Fibroblast of the conjunctiva (primary cell): Measurements from ENCODE around the gene SORT1.
A peak's percentile ranks its signal among the peaks of the same experiment; 100 is the strongest.
"Not testable (repeated sequence)": the region's sequence is repeated elsewhere in the genome, so short reads cannot be mapped to it uniquely, and the experiment has no call there.

Source experiments
- DNase-seq: peaks from one replicate; pipeline ENCODE4 v3.0.0-alpha.2; 2010; ENCODE audit warnings: low read depth

The SORT1 gene

DNA sequence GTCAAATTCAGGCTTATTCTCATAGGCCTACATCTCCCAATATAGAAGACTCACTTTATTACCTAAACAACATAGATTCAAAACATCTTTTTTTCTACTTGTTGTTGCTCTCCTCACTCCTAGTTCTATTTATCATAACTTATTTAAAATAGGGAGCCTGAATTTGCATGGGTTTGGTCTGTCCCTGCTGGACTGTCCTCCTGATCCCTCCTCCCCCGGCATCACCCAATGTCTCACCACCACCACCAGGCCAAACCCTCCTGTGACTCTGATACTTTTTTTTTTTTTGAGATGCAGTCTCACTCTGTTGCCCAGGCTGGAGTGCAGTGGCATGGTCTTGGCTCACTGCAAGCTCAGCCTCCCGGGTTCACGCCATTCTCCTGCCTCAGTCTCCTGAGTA is 59.1 kb downstream of the SORT1 start:
- DNase-seq: no peak

DNA sequence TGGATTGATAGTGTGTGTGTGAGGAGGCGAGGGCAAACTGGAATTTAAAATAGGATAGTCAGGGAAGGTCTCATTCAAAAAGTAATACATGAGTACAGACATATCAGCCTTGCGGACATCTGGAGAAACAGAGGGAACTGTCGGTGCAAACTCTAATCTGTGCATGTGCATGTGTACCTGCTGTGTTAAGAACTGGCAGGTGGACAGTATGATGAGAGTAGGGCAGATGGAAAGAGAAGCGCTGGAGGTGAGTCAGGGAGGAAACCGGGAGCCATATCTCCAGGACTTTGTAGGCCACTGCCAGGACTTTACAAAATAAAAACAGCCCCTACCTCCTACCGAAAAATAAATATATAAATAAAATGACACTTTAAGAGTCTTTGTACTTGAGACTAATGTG is 59.6 kb downstream of the SORT1 start:
- no peak for DNase-seq

DNA sequence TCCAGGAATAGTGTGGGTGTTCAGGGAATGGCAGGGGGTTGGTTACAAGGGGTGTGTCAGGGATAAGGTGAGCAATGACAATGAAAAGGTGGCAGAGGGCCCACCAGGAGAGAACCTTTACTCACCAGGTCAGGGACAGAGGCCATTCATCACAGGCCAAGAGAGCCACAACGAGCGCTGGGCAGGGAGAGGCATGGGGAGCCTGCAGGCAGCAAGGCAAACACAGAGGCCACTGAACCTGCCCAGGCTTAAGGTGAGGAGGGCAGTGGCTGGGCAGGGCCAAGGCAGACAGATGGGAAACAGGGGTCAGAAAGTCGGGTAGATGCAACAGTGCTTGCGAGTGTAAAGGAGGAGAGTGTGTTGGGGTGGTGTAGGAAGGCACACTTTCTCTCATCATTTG is 62.6 kb downstream of the SORT1 start:
- DNase-seq: no peak

DNA sequence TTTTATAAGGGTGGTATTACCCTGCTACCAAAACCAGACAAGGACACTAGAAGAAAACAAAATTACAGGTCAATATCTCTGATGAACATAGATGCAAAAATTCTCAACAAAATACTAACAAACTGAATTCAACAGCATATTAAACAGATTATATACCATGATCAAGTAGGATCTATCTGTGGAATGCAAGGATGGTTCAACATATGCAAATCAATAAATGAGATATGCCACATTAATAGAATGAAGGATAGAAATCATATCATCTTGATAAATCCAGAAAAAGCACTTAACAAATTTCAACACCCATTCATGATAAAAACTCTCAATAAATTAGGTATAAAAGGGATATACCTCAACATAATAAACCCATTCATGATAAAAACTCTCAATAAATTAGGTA is 66.6 kb downstream of the SORT1 start:
- DNase-seq: no peak

DNA sequence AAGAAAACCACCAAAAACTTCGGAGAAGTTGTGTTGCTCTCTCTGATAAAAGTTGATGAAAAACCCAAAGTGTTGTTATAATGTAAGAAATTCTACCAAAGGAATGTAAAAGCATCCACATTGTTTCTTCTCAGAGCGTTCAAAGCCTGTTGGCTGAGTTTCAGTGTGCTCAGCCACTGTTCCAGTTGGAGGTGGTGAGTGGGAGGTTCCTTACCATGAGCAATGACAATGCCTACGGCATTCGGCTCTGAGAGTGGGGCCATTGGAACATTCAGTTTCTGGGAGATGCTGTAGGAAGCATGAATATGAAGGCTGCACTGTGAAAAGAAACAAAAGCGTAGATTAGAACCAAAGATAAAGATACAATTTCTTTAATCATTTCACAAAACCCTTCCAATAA is 70.4 kb downstream of the SORT1 start:
- DNase-seq: no peak

DNA sequence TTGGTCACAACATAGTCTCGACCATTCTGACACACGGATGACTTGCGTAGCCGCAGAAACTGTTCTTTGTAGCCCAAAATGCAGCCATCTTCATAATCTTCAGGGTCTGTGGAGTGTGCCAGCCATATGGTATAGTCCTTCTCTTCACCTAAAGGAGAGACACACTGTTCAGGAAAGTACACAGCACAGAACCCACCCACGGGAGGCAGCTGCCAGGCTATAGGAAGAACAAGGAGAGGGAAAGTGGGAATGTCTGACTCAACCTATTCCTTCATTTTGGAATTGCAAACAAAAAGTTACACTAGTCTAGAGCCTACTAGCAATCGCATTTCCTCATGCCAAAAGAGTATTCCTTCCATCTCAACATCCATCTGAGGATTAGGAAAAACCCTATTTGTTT is 74.7 kb downstream of the SORT1 start:
- DNase-seq: no peak

DNA sequence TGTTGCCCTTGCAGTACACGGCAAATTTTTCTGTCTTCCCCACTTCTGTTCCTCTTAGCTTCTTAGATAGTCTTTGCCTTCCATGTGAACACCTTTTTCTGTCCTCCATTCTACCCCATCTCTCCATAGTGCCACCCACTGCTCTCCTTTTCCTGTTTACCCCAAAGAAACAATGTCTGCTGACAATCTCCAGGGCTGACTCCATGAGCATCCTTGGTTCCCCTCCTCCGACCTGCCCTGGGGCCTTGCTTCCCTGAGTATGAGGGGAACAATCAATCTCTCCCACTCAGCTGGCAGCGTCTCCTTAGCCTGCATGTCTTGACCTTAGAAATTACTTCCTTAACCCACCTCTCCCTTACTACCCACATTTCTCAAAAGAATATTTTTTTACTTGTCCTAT is 78.6 kb downstream of the SORT1 start:
- no peak for DNase-seq

DNA sequence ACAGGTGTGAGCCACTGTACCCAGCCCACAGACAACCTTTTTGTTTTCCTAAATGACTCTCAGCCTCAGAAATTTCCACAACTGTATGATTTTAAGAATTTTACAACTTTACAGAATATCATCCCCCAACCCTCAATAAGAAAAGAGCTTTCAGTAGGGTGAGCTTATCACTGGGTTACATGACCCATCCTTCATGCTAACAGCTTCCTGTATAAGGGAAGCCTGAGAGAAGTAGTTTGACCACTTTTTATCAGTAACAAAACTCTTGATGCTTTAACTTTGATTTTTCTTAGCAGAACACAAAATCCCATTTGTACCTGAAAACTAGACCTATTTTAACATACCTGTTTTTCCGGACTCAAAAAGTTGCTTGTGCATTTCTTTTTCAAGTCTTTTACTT is 81.2 kb downstream of the SORT1 start:
- DNase-seq: no peak

DNA sequence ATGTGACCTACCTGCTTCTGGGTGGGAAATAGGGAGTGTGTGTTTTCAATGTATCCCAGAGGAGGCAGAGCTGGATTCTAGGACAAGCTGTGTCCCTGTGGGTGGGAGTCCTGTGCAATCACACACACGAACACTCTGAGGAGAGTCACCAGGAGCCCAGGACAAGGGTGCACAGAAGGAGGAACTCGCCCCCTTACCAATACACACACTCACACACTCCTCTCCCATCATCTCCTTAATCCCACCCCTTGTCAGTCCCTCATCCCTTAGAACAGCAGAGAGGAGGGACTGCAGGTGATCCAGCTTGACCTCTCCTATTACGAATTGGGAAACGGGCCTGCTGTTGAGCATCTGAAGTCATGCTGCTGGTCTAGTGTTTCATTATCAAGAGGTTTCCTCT is 82.4 kb downstream of the SORT1 start:
- DNase-seq: no peak

DNA sequence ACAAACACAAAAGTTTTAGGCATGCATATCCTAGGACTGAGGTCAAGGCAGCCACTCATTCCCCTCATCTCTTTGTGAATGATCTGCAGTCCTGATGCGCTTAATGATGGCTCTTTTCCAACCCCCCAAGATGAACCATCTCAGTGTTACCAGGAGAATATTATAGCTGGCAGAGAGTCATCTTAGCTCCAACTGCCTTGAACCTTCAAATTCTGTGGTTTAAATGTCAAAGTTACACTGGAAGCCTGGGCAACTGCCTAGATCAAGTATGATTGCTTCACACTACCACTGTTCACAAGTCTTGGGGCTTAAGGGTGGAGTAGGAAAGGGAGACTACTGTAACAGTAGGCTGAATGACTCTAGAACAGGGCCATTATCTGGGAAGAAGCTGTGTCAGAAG is 82.9 kb downstream of the SORT1 start:
- no peak for DNase-seq

DNA sequence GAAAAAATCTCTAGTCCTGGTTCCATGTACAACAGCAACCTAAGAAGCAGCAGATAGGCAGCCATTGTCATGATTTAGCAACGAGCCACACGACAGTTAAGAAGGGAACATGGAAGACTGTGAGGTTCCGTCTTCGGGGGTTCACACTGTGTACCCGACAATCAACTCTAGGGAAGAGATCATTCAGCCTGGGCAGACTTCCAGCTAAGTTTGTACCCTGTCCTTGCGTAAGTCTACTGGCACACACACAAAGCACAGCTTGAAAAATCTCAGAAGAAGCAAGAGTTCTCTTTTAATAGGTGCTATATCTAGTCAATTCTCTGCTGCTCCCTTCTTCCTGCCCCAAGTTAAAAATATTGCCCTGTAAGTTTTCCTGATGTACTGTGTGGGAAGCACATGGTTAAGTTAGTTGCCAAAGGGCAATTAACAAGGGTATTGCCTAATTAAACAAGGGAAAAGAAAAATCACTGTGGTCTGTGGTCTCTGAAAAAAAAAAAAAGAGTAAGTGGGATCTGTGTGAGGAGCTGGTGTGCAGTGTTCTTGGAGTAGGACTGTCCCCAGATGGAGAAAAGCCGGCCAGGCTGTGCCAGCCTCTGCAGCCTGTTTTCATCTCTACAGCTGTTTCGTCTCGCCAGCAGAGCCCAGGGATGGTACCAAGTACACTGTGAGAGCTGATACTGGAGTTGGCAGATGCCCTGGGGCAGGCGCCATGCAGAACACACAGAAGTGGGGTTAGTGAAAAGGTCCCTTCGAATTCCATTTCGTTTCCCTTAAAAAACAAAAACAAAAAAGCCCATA is 84.5 kb downstream of the SORT1 start:
- no peak for DNase-seq

DNA sequence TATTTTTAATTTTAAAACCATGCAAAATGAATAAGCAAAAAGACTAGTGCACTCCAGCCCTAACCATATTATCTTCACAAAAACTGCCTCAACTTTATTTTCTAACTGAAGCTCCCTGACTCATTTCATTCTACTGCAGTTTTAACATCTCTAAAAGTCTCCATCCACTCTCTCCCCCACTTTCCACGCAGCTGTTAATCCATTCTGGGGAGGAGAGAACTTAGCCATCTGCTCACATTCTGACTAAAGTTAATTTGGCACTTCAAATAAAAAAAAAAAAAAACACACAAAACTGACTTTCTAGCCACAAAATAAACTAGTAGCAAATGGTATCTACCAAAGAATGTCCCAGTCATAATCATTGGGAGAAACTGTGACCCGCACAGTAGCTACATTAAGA is 85.5 kb downstream of the SORT1 start:
- no peak for DNase-seq

DNA sequence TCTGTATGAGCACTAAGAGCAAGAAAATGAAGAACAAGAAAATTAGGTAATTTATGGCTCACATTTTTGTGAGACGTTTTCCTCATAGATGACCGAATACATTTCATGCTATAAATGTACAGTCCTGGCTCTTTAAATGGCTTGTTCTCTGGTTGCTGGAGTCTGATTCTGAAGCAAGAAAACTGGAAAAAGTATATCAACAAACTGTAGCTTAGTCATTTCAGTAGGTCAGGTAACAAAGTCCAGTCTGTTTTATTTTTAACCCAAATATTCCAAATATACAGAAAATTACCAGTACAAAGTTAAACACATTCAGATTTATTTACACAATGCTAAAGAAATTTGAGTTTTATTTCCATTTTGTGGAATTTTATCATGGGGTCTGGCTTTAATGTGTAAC is 88.4 kb downstream of the SORT1 start:
- DNase-seq: no peak

DNA sequence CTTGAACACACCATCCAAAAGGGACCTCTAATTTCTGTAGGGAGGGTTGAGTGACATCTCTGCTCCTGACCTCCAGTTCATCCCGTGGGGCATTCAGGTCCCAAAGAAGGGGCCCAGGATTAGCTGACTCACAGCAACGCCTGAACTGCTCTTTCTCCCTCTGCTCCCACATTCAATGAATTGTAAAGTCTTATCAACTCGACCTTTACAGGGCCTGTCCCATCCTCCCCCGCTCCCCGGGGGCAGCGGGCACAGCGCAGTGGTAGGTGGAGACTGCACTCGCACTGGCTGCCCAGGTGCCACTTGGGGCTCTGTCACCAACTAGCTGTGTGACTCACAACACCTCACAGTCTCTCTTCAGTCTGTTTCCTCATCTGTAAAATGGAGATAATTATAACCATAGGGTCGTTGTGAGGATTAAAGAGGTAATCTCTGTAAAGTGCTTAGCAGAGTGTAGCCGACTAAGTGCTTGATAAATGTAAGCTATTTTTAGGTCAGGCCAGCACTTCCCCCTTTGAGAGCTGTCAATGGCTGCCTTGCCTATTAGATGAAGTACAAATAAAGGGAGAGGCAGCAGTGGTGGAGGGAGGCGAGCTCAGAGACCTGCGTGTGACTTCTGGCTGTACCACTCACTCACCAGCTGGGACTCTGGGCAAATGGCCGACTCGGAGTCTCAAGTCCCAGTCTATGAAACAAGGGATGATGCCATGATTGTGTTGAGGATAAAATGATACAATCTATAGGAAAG is 90.3 kb downstream of the SORT1 start:
- no peak for DNase-seq

DNA sequence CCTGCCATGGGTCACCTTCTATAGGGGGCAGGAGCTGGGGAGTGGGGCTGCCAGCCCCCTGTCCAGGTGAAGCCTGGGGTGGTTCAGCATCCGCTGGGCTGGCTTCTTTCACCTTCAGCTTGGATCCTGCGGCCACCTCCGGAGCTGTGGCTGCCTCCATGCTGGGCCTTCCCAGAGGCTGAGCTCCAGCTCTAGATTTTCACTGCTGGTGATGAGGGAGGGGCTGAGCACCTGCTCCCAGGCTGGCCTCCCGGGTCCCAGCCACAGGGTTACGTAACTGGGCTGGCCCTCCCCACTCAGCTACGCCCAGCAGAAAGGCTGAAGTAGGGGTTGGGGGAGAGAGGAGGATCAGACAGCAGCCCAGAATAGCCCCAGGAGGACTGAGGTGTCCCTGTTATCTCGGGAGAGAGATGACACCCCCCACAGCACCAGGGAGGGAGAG is 90.9 kb downstream of the SORT1 start, which contains the start of gene MYBPHL:
Gene MYBPHL, minus strand, starts transcription at position 180 of the 442 bp plus-strand sequence. Its CDS starts 20 bp downstream, at position 160.
- DNase-seq: no peak

DNA sequence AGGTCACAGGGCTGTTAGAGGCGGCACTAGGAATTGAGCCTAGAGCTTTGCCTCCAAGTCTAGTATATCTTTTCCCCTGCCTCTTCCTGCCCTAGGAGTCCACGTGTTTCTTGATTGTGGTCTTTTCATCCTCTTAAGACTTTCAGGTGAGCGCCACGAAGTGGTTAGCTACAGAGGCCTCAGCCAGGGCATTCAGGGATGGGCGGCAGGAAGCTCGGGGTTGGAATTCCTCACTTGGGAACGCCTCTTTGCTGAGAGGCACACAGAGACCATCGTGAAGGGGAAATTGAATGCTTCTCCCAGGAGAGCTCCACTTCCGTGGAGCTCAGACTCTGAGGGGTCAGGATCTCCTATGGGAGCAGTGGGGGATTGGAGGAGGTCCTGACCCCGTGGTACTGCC is 91.7 kb downstream of the SORT1 start:
- not testable (repeated sequence) for DNase-seq

DNA sequence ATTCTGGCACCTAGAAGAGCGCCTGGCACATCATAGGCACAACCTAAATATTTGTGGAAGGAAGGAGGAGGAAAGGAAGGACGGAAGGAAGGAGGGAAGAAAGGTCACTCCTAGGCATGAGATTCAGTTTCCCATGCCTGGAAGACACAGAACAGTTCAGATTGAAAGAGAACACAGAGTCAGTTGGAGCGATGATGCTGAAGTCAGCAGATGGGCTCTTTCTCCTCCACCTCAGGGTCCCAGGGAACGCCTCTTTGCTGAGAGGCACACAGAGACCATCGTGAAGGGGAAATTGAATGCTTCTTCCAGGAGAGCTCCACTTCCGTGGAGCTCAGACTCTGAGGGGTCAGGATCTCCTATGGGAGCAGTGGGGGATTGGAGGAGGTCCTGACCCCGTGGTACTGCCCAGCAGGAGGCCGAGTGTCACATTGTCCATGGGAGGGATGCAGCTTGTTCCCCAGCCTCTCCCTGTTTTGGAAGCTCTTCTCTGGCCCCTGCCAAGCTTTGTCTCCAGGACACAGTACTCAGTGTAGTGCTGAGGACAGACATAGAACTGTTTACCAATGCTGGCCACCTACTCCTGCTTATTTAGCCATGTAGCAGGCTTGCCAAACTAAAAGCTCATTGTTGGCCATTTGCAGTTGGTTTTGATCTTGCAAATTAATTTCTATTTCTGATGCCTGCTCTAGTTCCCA is 93.3 kb downstream of the SORT1 start:
- no peak for DNase-seq

DNA sequence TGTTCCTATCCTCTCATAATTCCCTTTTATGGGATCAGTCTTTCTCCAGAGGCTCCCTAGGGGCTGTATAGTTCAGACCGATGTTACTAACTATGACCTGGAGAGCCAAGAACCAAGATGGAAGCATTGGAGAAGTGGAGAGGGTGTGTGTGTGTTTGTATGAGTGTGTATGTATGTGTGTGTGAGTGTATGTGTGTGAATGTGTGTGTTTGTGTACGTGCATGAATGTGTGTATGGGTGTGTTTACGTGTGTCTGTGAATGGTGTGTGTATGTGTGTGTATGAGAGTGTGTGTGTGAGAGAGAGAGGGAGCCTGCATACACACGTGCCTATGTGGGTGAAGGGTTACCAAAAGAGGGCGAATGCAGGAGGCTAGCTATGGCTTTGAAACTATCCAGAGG is 95.8 kb downstream of the SORT1 start:
- no peak for DNase-seq

DNA sequence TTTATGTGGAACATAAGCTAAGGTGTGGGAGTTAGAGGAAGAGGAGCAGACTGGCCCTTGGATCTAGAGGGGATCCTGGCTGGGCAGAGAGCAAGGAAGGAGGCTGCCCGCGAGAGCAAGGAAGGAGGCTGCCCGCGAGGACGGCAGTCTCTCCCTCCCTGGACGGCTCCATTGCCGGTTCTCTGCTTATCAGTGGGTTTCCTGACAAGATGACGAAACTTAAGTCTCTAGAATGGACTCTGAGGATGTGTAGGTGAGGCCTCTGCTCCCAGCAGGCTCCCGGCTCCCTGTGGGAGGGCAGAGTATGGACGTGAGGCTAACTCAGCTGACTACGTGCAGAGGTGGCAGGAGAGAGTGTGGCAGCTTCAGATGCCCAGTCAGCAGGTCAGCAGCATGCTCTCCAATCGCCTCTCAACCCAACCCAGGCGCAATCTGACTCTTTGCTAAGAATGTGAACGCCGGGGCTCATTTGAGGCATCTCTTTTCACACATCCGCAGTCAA is 97.0 kb downstream of the SORT1 start:
- no peak for DNase-seq

DNA sequence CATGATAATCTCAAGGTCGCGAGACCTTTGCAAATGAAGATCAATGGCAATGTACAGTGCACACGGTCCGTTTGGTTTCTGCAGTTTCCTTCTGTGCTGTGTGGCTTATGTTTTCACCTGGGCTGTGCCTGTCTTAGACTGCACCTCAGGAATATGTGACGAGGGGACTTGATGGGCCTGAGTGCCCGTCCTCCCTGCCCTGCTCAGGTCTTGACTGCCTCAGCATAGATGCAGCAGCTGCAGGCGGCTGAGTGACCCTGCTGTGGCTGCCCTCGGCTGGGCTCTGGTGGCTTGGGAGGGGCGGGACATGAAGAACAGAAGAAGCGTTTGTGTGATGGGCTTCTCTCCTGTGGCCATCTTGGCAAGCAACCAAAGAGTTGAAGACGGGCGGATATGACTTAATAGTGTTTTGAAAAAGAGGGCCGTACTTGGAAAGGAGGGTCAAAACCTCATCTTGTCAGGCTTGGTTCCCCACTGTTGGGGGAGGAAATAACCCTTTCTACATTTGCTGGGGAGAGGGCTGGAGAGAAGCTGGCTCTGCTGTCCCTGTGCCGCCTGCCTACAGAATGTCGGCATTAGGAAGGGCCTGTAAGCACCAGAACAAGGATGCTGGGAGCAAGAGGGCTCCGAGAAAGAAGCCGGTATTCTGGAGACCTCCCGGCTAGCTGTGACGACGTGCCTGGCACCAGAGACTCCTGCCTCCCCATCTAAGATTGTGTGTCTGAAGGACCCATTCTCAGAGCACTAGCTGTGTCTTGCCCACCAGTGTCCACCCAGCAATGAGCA is 98.0 kb downstream of the SORT1 start:
- DNase-seq: no peak

DNA sequence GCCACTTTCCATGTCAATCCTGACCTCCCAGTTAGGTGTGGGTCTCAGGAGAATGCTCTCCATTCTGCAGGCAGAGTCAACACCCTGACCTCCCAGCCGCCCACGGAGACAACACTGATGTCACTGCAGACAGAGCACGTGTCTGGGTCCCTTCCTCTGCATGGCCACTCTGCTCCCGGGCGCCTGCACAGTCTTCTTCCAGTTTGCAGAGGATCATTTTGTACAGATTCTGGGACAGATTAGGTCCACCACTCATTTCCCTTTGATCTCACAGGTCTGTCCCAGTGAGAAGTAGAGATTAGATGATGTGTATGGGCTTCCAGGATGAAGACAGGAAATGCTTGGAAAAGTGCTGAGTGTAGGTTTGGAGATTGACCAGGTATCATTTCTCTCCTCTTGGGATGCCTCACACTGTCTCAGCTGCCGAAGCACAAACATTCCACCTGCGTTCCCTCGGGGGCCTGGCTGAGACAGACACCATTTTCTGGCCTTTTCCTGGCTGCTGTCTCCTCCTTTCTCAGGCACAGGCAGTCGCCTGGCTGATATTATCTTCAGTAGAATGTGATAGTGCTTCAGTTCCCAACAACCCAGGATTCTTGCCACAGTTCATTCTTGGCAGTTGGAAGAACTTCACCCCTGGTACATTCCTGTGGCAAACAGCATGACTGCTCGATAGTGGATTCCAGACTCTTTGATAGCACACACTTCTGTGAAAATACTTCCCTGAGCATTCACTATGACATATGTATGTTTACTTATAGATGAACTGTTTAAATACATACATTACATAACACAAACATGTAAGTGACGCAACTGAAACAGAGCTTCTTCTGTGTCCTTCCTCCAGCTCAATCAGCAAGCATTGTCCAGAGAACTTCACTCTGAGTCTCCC is 98.8 kb downstream of the SORT1 start:
- peak; percentile 45 for DNase-seq
